Thyroid gland (tissue), 4 donors: ENCODE measurements around the gene SAE1. TPM values are rescaled to one million over a fixed set of nuclear protein-coding genes. Genes with fewer than 3 reads are reported as not detected.

Source experiments
- DNase-seq, 2 donors: peaks; one replicate each; pipeline ENCODE4 v3.0.0-alpha.2; 2019
- H3K27ac ChIP-seq, 3 donors: fragments of 200-600 bp; sonication (generic); 1 replicate in 2 of 3; 2 replicates in 1 of 3; pipeline ENCODE4 v1.5.1; 2016 to 2019; ENCODE audit warnings: mild to moderate bottlenecking in 1 of 3, moderate library complexity in 1 of 3
- H3K27me3 ChIP-seq: fragments of 200-600 bp; sonication (generic); one replicate; pipeline ENCODE4 v1.5.1; 2019
- H3K36me3 ChIP-seq, 2 donors: fragments of 200-600 bp; sonication (generic); one replicate each; pipeline ENCODE4 v1.5.1; 2016 to 2019
- H3K4me1 ChIP-seq, 2 donors: fragments of 200-600 bp; sonication (generic); one replicate each; pipeline ENCODE4 v1.5.1; 2017 to 2019
- H3K4me3 ChIP-seq, 3 donors: fragments of 200-600 bp; sonication (generic); replicated peaks in 1 of 3; 1 replicate in 2 of 3; 2 replicates in 1 of 3; pipeline ENCODE4 v1.5.1; 2016; ENCODE audit warnings: mild to moderate bottlenecking in 1 of 3
- H3K9me3 ChIP-seq: fragments of 200-600 bp; sonication (generic); one replicate; pipeline ENCODE4 v1.5.1; 2017
- POLR2A ChIP-seq, 2 donors: fragments of 450-650 bp; IDR thresholded peaks; one replicate each; pipeline ENCODE4 v1.6.1; 2017; ENCODE audit warnings: antibody characterized with exemption in 2 of 2, mild to moderate bottlenecking in 2 of 2, moderate library complexity in 1 of 2
- WGBS, 2 donors: methylation state at CpG; one replicate each; pipeline ENCODE4 v1.1.5; 2017; 5-methylcytosine and 5-hydroxymethylcytosine counted together
- intact Hi-C: fragments of 100-400 bp; cut with DNase I; formaldehyde crosslinking; loops from one replicate; pipeline ENCODE4 v1.15.1; 2023
- total RNA-seq, 4 donors: library from RNA; depleted of rRNA; stranded (reverse); fragments of >200 nt; gene quantifications; one replicate each; pipeline ENCODE4 v1.2.3, GENCODE V29; 2016
- TF ChIP-seq, protein P1 (sequence below), 6 experiments: fragments of 200-600 bp in 3 of 6; fragments of 450-650 bp in 3 of 6; sonication (generic) in 3 of 6; IDR thresholded peaks; one replicate each; pipeline ENCODE4 v1.5.1; 2016 to 2019; ENCODE audit warnings: antibody characterized with exemption in 6 of 6, mild to moderate bottlenecking in 2 of 6, inconsistent platforms in 1 of 6, moderate library complexity in 1 of 6

SAE1 gene
- total RNA-seq, 4 donors from 2014 or later, result 79.5 to 119 (median 103) TPM

GRCh38 chr19:47226426-47227351 lies 96.1 kb downstream of the SAE1 start:
- WGBS, 2 donors, result 16 to 19% methylated on average over 24 to 27 of the region's 56 CpGs
- peak; percentile 68 to 71 for DNase-seq
- Histone ChIP-seq H3K4me3 (peak overlapping the region in 2 of 3 donors; percentile 18 to 57), H3K27ac (peak overlapping the region; percentile 97 to 100 (median 98)), H3K4me1 (peaks cover 27 to 44% of the 10 kb centered on the region in 2 donors), H3K27me3 (no peaks in the 10 kb centered on the region), H3K36me3 (peaks cover under 1 to 8% of the 10 kb centered on the region in 2 donors), H3K9me3 (no peaks in the 10 kb centered on the region)
- intact Hi-C loops, result no loop called here
- TF ChIP-seq POLR2A (IDR thresholded peaks at IDR 0.05), result peak in 1 of 2 donors; percentile 45
- TF ChIP-seq, protein P1, sequence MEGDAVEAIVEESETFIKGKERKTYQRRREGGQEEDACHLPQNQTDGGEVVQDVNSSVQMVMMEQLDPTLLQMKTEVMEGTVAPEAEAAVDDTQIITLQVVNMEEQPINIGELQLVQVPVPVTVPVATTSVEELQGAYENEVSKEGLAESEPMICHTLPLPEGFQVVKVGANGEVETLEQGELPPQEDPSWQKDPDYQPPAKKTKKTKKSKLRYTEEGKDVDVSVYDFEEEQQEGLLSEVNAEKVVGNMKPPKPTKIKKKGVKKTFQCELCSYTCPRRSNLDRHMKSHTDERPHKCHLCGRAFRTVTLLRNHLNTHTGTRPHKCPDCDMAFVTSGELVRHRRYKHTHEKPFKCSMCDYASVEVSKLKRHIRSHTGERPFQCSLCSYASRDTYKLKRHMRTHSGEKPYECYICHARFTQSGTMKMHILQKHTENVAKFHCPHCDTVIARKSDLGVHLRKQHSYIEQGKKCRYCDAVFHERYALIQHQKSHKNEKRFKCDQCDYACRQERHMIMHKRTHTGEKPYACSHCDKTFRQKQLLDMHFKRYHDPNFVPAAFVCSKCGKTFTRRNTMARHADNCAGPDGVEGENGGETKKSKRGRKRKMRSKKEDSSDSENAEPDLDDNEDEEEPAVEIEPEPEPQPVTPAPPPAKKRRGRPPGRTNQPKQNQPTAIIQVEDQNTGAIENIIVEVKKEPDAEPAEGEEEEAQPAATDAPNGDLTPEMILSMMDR (IDR thresholded peaks at IDR 0.05), result no peak

DNA sequence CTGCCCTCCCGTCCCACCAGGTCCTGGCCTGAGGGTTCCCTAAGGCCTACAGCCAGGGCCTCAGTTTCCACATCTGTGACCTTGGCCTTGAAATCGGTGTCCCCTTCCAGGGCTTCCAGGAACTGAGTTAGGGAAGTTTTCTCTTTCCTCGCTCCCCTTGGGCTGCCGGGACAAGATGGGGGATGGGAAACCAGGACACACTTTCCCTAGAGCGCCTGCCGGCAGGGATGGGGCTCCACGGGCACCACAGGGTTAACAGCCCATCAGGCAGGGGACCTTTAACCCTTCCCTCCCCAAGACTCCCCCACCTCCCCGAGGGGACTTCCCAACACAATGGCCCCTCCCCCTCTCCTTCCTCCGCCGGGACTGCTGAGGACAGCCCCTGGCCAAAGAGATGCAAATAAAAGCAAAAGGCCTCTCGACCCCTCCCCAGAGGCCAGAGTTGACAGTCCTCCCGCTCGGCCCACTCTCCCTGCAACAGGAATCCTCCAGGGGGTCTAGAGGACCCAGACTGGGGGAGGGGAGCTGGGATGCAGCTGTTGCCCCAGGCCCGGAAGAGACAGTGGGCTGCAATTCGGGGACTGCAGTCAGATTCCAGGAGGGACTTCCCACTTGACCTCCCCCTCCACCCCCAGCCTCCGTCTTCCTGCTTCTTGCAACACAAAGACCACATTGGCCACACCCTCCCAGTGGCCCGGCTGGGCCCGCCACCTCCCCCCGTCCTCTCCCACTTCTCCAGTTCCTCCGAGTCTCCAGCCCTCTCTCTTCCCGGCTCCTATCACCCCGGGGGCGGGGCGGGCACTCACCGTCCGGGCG lies 96.9 kb downstream of the SAE1 start:
- intact Hi-C loops, result no loop called here
- peak; percentile 87 for DNase-seq
- Histone ChIP-seq H3K36me3 (no peaks in the 10 kb centered on the region), H3K4me3 (peak overlapping the region in 1 of 3 donors; percentile 40), H3K27me3 (no peaks in the 10 kb centered on the region), H3K4me1 (peaks cover 27 to 52% of the 10 kb centered on the region in 2 donors), H3K9me3 (no peaks in the 10 kb centered on the region), H3K27ac (peak overlapping the region; percentile 97 to 100 (median 98))
- WGBS, 2 donors, result 11 to 14% methylated on average over 14 to 19 of the region's 27 CpGs
- peak in 1 of 2 donors; percentile 39 for TF ChIP-seq POLR2A (IDR thresholded peaks at IDR 0.05)
- TF ChIP-seq, protein P1 (IDR thresholded peaks at IDR 0.05), result no peak

DNA sequence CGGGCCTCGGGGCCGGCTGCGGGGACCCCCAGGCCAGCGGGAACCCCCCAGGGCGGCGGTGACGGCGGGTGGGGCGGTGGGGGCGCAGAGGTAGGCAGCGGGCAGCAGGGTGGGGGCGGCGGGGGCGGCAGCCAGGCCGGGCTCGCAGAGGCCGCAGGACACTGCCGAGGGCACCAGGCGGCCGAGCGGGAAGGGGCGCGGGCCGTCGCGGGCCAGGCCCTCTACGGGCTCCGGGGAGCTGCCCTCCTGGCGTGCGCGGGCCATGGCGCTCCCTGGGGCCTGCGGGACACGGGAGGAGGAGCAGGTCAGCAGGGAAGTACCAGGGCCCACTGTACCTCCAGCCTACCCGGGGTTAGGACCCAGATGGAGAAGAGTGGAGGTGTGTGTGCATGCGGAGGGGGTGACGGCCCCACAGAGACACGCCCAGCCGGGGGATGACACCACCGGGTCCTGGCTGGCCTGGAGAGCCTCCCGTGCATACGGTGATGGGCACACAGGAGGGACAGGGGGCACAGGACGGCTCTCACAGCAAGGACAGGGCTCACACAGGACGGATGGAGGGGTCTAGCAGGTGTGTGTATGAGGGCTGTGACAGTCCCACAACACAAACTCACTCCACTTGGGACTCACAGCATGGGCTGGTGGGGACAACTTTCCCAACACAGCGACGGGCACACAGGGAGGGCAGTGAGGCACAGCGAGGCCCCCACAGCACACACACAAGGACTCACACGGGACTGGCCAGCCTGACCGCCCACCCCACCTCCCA lies 97.7 kb downstream of the SAE1 start:
- no peak for TF ChIP-seq POLR2A (IDR thresholded peaks at IDR 0.05)
- TF ChIP-seq, protein P1 (IDR thresholded peaks at IDR 0.05), result no peak
- Histone ChIP-seq H3K27me3 (no peaks in the 10 kb centered on the region), H3K4me3 (peak overlapping the region in 1 of 3 donors; percentile 40), H3K9me3 (no peaks in the 10 kb centered on the region), H3K36me3 (no peaks in the 10 kb centered on the region), H3K4me1 (peaks cover 27 to 52% of the 10 kb centered on the region in 2 donors), H3K27ac (peak overlapping the region; percentile 97 to 100 (median 98))
- 21 to 30% methylated on average over 18 to 20 of the region's 50 CpGs for WGBS, 2 donors
- intact Hi-C loops, result no loop called here
- peak; percentile 50 to 63 for DNase-seq

DNA sequence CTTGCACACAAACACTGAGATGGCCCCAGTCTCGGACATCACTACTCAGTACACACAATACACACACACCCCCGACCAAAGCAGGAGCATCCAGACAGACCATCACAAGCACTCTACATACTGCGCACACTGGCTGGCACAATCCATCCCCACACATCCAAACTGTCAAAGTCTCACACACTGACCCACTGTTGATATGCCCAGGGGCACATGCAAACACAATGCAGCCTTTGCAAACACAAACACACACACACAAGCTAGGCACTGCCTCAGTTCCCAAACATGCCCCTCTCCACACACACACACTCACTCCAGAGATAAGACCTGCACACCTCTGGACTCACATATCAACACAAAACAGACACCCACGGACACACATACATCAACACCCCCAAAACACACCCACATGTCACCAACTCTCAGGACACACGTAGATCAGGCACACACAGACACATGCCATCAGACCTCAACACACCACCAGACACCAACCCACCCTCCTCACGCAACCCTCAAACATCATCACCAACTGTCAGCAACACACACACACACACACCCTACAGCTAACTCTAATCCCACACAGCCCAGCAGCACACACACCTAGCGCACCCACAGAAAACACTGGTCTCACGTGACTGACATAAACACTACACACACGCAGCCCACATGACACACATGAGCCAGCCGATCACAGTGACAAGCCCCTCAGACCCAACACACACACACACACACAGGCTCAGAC lies 98.5 kb downstream of the SAE1 start:
- 50 to 55% methylated on average over 7 to 9 of the region's 10 CpGs for WGBS, 2 donors
- no peaks in the 10 kb centered on the region for H3K27me3 ChIP-seq
- peak overlapping the region in 1 of 3 donors; percentile 99 for H3K4me3 ChIP-seq
- no peaks in the 10 kb centered on the region for H3K9me3 ChIP-seq
- H3K36me3 ChIP-seq, result no peaks in the 10 kb centered on the region
- intact Hi-C loops, result no loop called here
- peaks cover 27 to 52% of the 10 kb centered on the region in 2 donors for H3K4me1 ChIP-seq
- no peak for DNase-seq
- H3K27ac ChIP-seq, result peak overlapping the region; percentile 97 to 100 (median 98)
- TF ChIP-seq, protein P1 (IDR thresholded peaks at IDR 0.05), result no peak
